Activated CD4-positive, alpha-beta T cell treated with anti-CD3 and anti-CD28 coated beads for 36 hours (primary cell): ENCODE results near the gene LRMDA. TPM values are rescaled to one million over a fixed set of nuclear protein-coding genes. Genes with fewer than 3 reads are reported as not detected.
"Not testable (repeated sequence)": the region's sequence is repeated elsewhere in the genome, so short reads cannot be mapped to it uniquely, and the experiment has no call there.

Experiments
- ATAC-seq: fragments of 200-7000 bp; cut with Tn5 transposase; one replicate; pipeline ENCODE4 v1.10.0; 2021; ENCODE audit warnings: mild to moderate bottlenecking, moderate library complexity
- CTCF ChIA-PET: fragments of 350-600 bp; sonication (Branson Sonifier 250); formaldehyde crosslinking; loops from one replicate; lab custom pipeline; 2021; ENCODE audit warnings: antibody characterized with exemption; lab: Charles Lee
- POLR2A ChIA-PET: fragments of 350-600 bp; sonication (Branson Sonifier 250); formaldehyde crosslinking; loops from one replicate; lab custom pipeline; 2021; ENCODE audit warnings: antibody characterized with exemption, inconsistent platforms; lab: Charles Lee
- DNase-seq: peaks from one replicate; pipeline ENCODE4 v3.0.0-alpha.2; 2020
- H3K27ac Mint-ChIP-seq: one replicate; pipeline ENCODE4 v1.8.0; 2021; ENCODE audit warnings: mixed read lengths
- H3K27me3 Mint-ChIP-seq: one replicate; pipeline ENCODE4 v1.8.0; 2021; ENCODE audit warnings: mixed read lengths
- H3K36me3 Mint-ChIP-seq: one replicate; pipeline ENCODE4 v1.8.0; 2021; ENCODE audit warnings: low read depth, mixed read lengths
- H3K4me1 Mint-ChIP-seq: one replicate; pipeline ENCODE4 v1.8.0; 2021; ENCODE audit warnings: mixed read lengths
- H3K4me3 Mint-ChIP-seq: one replicate; pipeline ENCODE4 v1.8.0; 2021; ENCODE audit warnings: mild to moderate bottlenecking, moderate library complexity, mixed read lengths
- H3K9me3 Mint-ChIP-seq: one replicate; pipeline ENCODE4 v1.8.0; 2021; ENCODE audit warnings: low read depth, mixed read lengths
- intact Hi-C, 2 experiments: fragments of 100-400 bp; cut with DNase I in 1 of 2; cut with micrococcal nuclease in 1 of 2; formaldehyde crosslinking; loops; one replicate each; pipeline versions ENCODE4 v1.14.2 to v1.15.1; 2022 to 2024; cut with DNase I, micrococcal nuclease
- total RNA-seq, 2 experiments: library from RNA; stranded (reverse); gene quantifications; one replicate each; pipeline ENCODE4 v1.2.3, GENCODE V29; 2021

LRMDA gene
- total RNA-seq, 2 experiments from 2014 or later = not detected

- H3K36me3 Mint-ChIP-seq = no peaks in the 10 kb centered on the region
- DNase-seq = no peak
- H3K4me1 Mint-ChIP-seq = no peaks in the 10 kb centered on the region
- intact Hi-C loops = no loop called here
- no peak overlapping the region for H3K27ac Mint-ChIP-seq
- ChIA-PET CTCF (no interaction called here), POLR2A (no interaction called here)
- H3K4me3 Mint-ChIP-seq = no peak overlapping the region
- H3K27me3 Mint-ChIP-seq = no peaks in the 10 kb centered on the region
- H3K9me3 Mint-ChIP-seq = peaks cover 27% of the 10 kb centered on the region
- no peak for ATAC-seq
Measured at GRCh38 chr10:76492678-76493472, 1061.5 kb downstream of the LRMDA start.

- H3K36me3 Mint-ChIP-seq = no peaks in the 10 kb centered on the region
- H3K4me3 Mint-ChIP-seq = no peak overlapping the region
- intact Hi-C loops = no loop called here
- POLR2A ChIA-PET = no interaction called here
- CTCF ChIA-PET = no interaction called here
- H3K9me3 Mint-ChIP-seq = peaks cover 3% of the 10 kb centered on the region
- no peak overlapping the region for H3K27ac Mint-ChIP-seq
- H3K4me1 Mint-ChIP-seq = no peaks in the 10 kb centered on the region
- no peaks in the 10 kb centered on the region for H3K27me3 Mint-ChIP-seq
- DNase-seq (no peak), ATAC-seq (no peak)
Measured at GRCh38 chr10:76497666-76498065, 1066.2 kb downstream of the LRMDA start.

GRCh38 chr10:76504823-76505222 is 1073.4 kb downstream of the LRMDA start:
- POLR2A ChIA-PET = no interaction called here
- H3K4me1 Mint-ChIP-seq = no peaks in the 10 kb centered on the region
- ATAC-seq = no peak

DNA sequence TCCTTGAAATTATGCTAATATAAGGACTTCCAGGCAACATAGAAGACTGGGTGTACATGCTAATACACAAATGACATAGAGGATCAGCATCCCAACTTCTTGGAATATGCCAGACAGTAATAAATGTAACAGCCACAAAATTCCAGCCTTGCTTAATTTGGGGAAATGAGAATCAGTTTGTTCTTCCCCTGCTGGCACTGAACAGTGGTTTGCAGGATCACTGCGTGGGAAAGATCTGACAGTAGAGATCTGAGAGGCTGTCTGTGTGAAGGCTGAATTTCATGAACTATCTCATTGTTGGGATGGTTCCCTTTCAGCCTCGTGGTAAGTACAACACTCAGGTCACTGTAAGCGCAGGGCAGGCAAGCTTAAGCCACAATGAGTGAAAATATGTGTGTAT is 1078.0 kb downstream of the LRMDA start:
- DNase-seq (no peak), ATAC-seq (no peak)
- no peak overlapping the region for H3K27ac Mint-ChIP-seq
- no peaks in the 10 kb centered on the region for H3K4me1 Mint-ChIP-seq
- peaks cover 2% of the 10 kb centered on the region for H3K27me3 Mint-ChIP-seq
- CTCF ChIA-PET = no interaction called here
- peaks cover 8% of the 10 kb centered on the region for H3K9me3 Mint-ChIP-seq
- H3K4me3 Mint-ChIP-seq = no peak overlapping the region
- intact Hi-C loops = no loop called here
- POLR2A ChIA-PET = no interaction called here
- no peaks in the 10 kb centered on the region for H3K36me3 Mint-ChIP-seq

More at GRCh38 chr10:76504823-76505222, 1073.4 kb downstream of the LRMDA start:
- intact Hi-C loops = no loop called here
- DNase-seq = no peak
- H3K27ac Mint-ChIP-seq = no peak overlapping the region
- CTCF ChIA-PET = no interaction called here
- H3K9me3 Mint-ChIP-seq = peaks cover 11% of the 10 kb centered on the region
- H3K4me3 Mint-ChIP-seq = no peak overlapping the region
- no peaks in the 10 kb centered on the region for H3K27me3 Mint-ChIP-seq
- H3K36me3 Mint-ChIP-seq = no peaks in the 10 kb centered on the region

- Mint-ChIP-seq H3K27ac (no peak overlapping the region), H3K9me3 (no peaks in the 10 kb centered on the region), H3K36me3 (no peaks in the 10 kb centered on the region), H3K4me3 (no peak overlapping the region), H3K4me1 (no peaks in the 10 kb centered on the region), H3K27me3 (peaks cover 2% of the 10 kb centered on the region)
- ATAC-seq = no peak
- POLR2A ChIA-PET = no interaction called here
- CTCF ChIA-PET = no interaction called here
- intact Hi-C loops = no loop called here
- DNase-seq = no peak
Measured at GRCh38 chr10:76514321-76514720, 1082.9 kb downstream of the LRMDA start.

DNA sequence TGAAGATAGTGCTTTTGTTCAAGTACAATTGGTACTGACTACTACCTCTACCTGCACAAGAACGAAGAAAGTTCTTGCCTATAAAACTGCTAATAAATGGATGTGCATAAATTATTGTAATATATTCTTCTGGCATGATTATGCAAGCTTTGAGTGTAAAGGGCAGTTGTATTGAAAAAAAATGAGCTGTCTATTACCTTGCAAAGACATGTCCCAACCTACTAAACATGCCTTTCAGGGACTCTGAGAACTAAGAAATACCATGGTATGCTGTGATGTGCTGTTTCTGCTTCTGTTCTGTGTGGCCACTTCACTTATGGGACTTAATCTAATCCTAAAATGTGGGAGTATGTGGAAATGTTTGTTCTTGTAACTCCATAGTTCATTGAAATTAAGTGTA is 1083.4 kb downstream of the LRMDA start:
- DNase-seq (no peak), ATAC-seq (no peak)
- Mint-ChIP-seq H3K27me3 (peaks cover 2% of the 10 kb centered on the region), H3K36me3 (no peaks in the 10 kb centered on the region), H3K4me3 (no peak overlapping the region), H3K4me1 (no peaks in the 10 kb centered on the region), H3K27ac (no peak overlapping the region), H3K9me3 (no peaks in the 10 kb centered on the region)
- ChIA-PET POLR2A (no interaction called here), CTCF (no interaction called here)
- intact Hi-C loops = no loop called here

- Mint-ChIP-seq H3K9me3 (no peaks in the 10 kb centered on the region), H3K27ac (no peak overlapping the region), H3K36me3 (no peaks in the 10 kb centered on the region), H3K27me3 (no peaks in the 10 kb centered on the region), H3K4me1 (no peaks in the 10 kb centered on the region), H3K4me3 (no peak overlapping the region)
- ChIA-PET CTCF (interaction anchor here (0.6 to 0.8 kb wide), 3 partner anchors 37 to 554 kb away, joined by 3 to 4 read pairs (median 3); no protein-coding TSS in a partner anchor), POLR2A (no interaction called here)
- ATAC-seq (no peak), DNase-seq (no peak)
- intact Hi-C loops = no loop called here
Measured at GRCh38 chr10:76522547-76522946, 1091.1 kb downstream of the LRMDA start.

GRCh38 chr10:76523246-76523645 is 1091.8 kb downstream of the LRMDA start:
- no peaks in the 10 kb centered on the region for H3K4me1 Mint-ChIP-seq
- POLR2A ChIA-PET = no interaction called here
- CTCF ChIA-PET = no interaction called here
- no peak overlapping the region for H3K4me3 Mint-ChIP-seq
- no peak for DNase-seq
- H3K36me3 Mint-ChIP-seq = no peaks in the 10 kb centered on the region
- no peak overlapping the region for H3K27ac Mint-ChIP-seq
- ATAC-seq = no peak
- H3K9me3 Mint-ChIP-seq = no peaks in the 10 kb centered on the region
- intact Hi-C loops = no loop called here
- no peaks in the 10 kb centered on the region for H3K27me3 Mint-ChIP-seq

GRCh38 chr10:76523791-76524351 is 1092.4 kb downstream of the LRMDA start:
- H3K27me3 Mint-ChIP-seq = no peaks in the 10 kb centered on the region
- POLR2A ChIA-PET = no interaction called here
- no peaks in the 10 kb centered on the region for H3K9me3 Mint-ChIP-seq
- no peak overlapping the region for H3K27ac Mint-ChIP-seq
- ATAC-seq (no peak), DNase-seq (no peak)
- CTCF ChIA-PET = no interaction called here
- intact Hi-C loops = no loop called here
- H3K4me3 Mint-ChIP-seq = no peak overlapping the region
- no peaks in the 10 kb centered on the region for H3K4me1 Mint-ChIP-seq
- H3K36me3 Mint-ChIP-seq = no peaks in the 10 kb centered on the region

DNA sequence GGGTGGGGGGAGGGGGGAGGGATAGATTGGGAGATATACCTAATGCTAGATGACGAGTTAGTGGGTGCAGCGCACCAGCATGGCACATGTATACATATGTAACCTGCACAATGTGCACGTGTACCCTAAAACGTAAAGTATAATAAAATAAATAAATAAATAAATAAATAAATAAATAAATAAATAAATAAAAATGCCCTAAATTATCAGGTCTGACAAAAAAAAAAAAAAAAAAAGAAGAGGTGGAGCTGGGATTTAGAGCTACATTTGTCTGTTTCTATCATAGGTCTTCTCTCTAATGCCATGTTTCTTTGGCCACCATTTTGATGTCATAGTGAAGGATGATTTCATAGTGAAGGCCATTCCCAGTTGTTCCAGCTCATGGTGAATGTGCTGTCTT is 1095.4 kb downstream of the LRMDA start:
- intact Hi-C loops, H3K9me3 Mint-ChIP-seq, CTCF ChIA-PET, H3K4me1 Mint-ChIP-seq, H3K27me3 Mint-ChIP-seq, H3K27ac Mint-ChIP-seq, DNase-seq, H3K36me3 Mint-ChIP-seq, ATAC-seq, H3K4me3 Mint-ChIP-seq, POLR2A ChIA-PET: not testable (repeated sequence)

DNA sequence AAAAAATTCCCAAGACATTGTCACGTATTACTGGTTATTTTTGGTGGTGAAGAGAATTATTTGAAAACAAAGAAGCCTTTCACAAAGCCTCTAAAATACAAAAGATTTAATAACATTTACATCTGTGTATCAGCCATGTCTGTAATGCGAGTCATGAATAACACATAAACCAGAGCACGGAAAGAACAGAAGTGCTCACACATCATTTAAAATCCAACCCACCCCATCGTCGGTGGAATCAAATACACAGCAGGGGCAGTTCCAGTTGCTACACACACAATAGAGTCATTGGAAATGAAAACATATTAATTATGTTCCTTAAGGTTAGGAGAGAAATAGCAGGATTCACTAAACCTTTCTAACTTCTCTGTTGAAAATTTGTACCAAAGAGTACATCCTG is 1108.9 kb downstream of the LRMDA start:
- Mint-ChIP-seq H3K4me3 (no peak overlapping the region), H3K36me3 (no peaks in the 10 kb centered on the region), H3K27me3 (no peaks in the 10 kb centered on the region), H3K27ac (no peak overlapping the region), H3K9me3 (no peaks in the 10 kb centered on the region), H3K4me1 (no peaks in the 10 kb centered on the region)
- intact Hi-C loops = no loop called here
- POLR2A ChIA-PET = no interaction called here
- ATAC-seq (no peak), DNase-seq (no peak)
- CTCF ChIA-PET = no interaction called here

- ChIA-PET POLR2A (no interaction called here), CTCF (no interaction called here)
- Mint-ChIP-seq H3K27me3 (no peaks in the 10 kb centered on the region), H3K4me1 (no peaks in the 10 kb centered on the region), H3K4me3 (no peak overlapping the region), H3K36me3 (no peaks in the 10 kb centered on the region), H3K9me3 (no peaks in the 10 kb centered on the region), H3K27ac (no peak overlapping the region)
- intact Hi-C loops = no loop called here
- ATAC-seq = no peak
- DNase-seq = no peak
Measured at GRCh38 chr10:76540786-76541185, 1109.4 kb downstream of the LRMDA start.
